ENCODE results near the gene FBXW5.
A peak's percentile ranks its signal among the peaks of the same experiment; 100 is the strongest.

The FBXW5 gene, protein sequence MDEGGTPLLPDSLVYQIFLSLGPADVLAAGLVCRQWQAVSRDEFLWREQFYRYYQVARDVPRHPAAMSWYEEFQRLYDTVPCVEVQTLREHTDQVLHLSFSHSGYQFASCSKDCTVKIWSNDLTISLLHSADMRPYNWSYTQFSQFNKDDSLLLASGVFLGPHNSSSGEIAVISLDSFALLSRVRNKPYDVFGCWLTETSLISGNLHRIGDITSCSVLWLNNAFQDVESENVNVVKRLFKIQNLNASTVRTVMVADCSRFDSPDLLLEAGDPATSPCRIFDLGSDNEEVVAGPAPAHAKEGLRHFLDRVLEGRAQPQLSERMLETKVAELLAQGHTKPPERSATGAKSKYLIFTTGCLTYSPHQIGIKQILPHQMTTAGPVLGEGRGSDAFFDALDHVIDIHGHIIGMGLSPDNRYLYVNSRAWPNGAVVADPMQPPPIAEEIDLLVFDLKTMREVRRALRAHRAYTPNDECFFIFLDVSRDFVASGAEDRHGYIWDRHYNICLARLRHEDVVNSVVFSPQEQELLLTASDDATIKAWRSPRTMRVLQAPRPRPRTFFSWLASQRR

DNA sequence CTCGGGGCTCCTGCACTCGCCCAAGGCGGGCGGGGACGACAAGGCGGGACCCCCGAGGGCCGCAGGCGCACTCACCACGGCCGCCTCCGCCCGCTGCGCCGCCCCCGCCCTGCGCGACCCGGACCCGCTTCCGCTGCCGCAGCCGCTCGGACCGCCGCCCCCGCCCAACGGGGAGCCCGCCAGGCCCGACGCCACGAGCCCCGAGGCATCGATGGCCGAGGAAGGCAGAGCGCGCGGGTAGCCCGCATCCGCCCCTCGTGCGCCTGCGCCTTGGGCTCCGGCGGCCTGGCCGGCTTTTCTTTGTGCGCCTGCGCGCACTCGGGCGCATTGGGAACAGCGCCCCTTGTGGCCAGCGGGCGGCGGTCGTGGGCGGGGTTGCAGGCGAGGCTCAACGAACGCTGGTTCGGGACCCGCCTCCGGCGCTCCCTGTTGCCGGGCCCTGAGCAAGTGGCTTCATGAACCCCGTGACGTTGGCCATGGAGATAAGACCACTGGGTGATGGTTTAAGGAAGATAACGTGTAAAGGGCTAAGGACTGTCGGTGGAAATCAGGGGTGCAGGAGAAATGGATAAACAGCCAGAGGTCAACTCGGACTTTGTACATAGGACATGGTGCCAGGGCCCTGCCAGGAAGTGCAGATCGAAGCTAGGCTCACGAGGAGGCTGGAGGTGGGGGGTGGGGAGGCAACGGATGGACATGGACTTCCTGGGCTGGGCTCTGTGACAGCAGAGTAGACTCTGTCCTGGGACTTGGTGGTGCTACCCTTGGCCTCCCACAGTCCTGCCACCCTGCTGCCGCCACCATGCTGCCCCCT lies at the start of gene FBXW5, which contains the start of gene C8G:
FBXW5 (minus strand) TSS at position 220 of the 814 bp plus-strand sequence. CDS start 655 bp downstream, outside the sequence.
C8G (plus strand) TSS at position 725 of the 814 bp plus-strand sequence; CDS start at position 803, 78 bp downstream.
- peak; percentile 94 for DNase-seq

DNA sequence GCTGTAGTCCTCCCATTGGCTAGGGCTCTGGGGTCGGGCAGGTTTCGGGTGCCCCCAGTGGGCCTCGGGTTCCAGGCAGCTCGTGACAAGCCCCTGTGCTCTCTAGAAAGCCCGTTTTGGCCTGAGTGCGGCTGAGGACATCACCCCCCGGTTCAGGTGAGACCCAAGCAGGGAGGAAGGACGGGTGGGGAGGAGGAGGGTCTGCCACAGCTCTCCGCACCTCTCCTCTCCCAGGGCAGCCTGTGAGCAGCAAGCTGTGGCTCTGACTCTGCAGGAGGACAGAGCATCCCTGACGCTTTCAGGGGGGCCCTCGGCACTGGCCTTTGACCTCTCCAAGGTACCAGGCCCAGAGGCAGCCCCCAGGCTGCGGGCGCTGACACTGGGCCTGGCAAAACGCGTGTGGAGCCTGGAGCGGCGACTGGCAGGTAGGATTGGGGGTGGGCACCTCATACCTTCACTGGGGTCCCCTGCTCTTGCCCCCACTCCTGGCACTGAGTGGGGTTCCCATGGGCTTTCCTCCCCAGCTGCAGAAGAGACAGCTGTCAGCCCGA lies 48.4 kb upstream of the FBXW5 start:
- no peak for DNase-seq

DNA sequence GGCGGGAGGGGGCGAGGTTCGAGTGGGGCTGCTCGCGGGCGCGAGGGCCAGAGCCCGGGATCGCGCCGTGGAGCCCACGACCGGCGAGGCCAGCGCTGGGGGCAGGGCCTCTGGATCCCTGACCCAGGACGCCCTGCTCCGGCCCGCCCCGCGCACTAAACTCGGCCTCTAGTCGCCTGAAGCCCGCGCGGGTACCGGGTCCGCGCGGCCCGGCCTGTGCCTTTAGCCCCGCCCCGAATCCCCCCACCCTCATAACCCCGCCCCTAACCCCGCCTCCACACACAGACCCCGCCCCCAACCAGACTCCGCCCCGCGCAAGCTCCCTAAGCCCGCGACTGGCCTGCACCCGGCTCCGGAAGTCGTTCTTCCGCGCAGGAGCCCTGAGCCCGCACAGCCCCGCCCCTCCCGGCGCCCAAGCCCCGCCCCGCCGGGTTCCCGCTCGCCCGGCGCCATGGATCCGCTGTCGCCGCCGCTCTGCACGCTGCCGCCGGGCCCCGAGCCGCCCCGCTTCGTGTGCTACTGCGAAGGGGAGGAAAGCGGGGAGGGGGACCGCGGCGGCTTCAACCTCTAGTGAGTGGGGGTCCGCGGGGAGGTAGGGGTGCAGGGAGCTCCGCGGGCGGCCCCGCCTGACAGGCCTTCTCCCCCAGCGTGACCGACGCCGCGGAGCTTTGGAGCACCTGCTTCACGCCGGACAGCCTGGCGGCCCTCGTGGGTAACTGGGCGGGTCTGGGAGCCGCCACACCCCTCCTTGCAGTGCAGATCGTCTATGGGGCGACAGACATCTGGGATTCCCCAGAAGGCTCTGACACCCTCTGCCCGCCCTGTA lies 47.7 kb upstream of the FBXW5 start, which contains the start of gene PAXX:
PAXX (plus strand) TSS at position 430 of the 826 bp plus-strand sequence; CDS start at position 452, 22 bp downstream.
- DNase-seq = peak; percentile 93

DNA sequence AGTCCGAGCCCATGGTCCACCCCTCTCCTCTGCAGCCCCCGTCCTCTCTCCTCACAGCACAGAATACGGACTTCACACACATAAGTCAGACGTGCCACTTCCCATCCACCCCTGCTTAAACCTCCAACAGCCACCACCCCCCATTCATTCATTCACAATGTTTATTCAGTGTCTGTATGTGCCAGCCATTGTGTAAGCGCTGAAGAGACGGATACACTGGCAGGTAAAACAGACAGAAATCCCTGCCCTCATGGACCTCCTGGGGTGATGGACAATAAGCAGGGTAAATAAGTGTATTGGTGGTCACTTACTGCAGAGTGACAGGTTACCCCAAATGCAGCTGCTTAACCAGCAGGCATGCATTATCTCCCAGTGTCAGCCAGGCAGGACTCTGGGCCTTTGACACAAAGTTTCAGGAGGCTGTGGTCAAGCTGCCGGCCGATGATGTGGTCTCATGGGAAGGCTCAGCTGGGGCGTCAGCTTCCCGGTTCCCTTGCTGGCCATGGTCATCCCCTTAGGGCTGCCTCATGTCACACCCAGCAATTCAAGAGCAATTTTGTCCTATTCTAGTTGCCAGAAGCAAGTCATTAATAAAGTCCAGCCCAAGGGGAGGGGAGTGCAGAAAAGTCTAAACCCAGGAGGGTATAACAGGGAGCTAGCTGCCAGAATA lies 45.8 kb upstream of the FBXW5 start:
- no peak for DNase-seq

DNA sequence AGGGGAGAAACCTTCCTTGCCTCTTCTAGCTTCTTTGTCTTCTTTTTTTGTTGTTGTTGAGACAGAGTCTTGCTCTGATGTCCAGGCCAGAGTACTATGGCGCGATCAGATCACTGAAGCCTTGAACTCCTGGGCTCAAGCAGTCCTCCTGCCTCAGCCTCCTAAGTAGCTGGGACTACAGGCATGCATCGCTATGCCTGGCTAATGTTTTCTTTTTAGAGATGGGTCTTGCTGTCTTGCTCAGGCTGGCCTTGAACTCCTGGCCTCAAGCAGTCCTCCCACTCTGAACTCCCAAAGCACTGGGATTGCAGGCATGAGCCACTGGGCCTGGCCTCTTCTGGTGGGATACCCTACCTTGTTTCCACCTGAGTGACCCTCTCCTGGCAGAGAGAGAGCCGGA lies 44.3 kb upstream of the FBXW5 start:
- DNase-seq = no peak

DNA sequence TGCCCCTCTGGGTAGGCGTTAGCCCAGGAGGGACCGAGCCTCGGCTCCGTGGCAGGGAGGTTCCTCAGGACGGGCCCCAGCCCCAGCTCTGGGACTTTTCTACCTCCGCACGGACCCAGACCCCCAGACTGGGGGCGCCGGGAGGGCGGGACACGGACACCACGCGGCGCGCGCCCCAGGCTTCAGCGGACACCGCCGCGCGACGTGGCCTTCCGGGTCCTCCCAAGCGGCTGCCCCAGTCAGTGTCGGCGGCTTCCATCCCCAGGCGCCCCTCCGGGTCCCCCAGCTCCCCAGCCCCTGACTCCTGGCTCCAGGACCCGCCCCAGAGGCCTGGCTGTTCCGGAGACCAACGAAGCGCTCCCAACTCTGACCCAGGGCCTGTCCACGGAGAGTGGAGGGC lies 41.3 kb upstream of the FBXW5 start:
- DNase-seq = no peak

DNA sequence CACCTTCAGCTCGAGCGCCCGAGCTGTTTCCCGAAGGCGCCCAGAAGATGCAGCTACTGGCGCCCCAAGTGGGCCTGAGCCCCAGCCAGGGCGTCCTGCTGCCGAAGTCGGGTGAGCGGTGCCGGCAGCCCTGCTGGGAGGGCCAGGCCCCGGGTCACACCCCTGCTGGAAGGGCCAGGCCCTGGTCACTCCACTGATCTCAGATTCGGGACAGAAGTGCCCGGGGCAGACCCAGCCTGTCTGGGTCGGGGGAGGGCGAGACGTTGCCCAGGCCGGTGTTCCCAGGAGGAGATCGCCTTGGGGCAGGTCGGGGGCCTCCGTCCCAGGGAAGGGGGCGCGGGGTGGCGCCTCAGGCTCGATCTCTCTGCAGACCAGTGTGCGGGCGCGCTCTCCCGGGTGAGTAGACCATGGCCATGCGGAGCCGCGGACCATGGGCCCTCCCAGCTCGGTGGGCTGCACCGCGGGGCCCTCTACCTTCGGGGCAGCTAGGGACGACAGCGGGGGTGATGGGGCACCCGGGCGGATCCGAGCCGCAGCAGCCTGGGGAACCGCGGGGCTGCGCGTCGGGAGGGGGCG lies 40.6 kb upstream of the FBXW5 start:
- DNase-seq = no peak

DNA sequence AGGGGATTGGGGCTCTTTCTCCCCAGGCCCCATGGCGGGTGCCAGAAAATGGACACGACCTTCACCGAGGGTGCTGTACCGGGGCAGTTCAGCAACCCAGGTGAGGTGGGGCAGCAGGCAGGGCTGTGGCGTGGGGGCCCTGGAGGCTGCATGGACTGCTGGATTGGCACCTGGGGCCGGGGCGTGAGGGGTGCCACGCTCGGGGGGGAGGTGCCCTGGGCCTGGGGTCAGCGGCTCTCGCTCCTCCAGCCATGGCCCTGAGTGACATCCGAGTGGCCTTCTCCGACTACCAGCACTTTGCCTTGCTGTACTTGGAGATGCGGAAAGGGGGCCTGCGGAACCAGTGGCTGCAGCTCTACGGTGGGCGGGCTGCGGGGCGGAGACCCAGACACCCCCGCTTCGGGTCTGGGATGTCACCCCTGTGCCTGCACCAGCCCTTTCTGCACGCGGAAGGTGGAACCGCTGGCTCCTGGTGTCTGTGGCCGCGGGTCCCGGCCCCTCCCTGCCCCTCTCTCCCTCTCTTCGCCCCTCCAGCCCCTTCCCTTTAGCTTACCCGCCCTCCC lies 40.0 kb upstream of the FBXW5 start:
- no peak for DNase-seq

DNA sequence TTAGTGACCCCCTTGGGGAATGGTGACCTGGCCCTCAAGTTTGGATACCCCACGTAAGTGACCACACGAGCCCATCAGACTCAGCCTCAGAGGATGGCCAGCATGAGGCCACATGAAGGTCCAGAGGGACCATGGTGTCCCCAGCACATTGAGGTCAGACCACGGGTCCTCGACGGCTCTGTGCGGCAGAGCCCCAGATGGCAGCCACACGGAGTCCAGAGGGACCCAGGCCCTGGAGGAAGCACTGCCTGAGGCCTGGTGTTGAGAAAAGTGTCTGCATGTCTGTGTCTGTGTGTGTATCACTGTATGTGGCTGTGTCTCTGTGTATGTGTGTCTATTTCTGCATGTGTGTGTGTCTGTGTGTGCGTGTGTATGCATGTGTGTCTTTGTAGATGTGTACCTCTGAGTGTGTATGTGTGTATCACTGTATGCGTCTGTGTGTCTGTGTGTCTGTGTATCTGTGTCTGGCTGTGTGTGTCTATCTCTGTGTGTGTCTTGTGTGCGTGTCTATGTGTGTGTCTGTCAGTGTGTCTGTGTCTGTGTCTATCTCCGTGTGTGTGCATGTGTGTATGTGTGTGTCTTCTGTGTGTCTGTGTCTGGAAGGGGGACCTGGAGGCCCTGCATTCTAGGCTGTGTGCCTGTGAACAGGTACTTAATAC lies 39.2 kb upstream of the FBXW5 start:
- DNase-seq = no peak

DNA sequence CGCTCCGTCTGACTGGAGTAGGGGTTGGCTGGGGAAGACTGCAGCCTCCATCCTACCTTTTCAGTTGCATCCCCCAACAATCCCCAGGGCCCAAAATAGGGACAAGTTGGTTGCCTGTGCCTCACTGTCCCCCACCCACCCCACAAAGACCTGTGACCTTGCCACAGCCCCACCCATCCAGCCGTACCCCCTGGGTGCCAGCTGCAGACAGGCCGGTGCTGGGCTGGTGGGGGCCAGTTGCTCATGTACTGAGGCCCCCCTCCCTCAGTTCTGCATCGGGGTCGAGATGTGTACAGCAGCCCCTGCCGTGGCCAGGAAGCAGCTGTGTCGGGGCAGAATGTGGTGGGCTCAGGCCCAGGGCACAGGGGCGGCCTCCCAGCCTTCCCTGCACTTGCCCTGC lies 38.6 kb upstream of the FBXW5 start:
- no peak for DNase-seq

DNA sequence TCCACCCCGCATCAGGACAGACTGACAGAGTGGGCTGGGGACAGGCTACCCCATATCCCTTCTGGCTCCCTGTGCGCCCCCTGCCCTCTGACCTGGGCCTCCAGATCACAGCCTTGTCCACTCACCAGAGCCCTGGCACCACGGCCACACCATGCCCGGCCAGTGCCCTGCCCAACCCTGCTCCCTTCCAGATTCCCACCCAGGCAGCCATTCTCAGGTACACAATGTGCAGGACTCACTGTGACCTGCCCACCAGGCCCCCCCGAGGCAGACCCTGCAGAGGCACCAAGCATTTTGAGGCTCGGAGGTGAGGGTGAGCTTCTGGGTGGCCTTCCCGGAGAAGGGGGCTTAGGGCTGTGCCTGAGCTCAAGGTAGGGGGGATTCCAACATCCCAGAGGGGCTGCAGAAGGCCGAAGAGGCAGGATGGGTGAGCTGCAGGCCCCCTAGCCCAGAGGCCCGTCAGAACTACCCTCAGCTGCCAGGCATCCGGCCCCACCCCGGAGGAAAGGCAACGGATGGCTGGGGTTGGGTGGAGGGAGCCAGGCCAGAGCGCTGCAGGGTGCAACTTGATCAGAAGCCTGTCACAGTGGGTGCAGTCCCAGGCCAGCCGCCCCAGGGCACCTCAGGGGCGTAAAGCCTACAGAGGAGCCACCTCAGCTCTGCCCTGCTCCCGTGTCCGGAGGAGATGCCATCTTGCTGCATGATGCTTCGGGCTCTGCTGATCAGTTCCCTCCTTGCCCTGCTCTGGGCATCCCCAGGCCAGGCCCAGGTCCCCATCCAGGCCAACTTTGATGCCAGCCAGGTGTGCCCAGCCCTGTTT lies 37.9 kb upstream of the FBXW5 start, which contains the start of gene LCNL1:
LCNL1 (plus strand) TSS at position 762 of the 820 bp plus-strand sequence. CDS start 594 bp downstream, outside the sequence.
- DNase-seq = no peak

DNA sequence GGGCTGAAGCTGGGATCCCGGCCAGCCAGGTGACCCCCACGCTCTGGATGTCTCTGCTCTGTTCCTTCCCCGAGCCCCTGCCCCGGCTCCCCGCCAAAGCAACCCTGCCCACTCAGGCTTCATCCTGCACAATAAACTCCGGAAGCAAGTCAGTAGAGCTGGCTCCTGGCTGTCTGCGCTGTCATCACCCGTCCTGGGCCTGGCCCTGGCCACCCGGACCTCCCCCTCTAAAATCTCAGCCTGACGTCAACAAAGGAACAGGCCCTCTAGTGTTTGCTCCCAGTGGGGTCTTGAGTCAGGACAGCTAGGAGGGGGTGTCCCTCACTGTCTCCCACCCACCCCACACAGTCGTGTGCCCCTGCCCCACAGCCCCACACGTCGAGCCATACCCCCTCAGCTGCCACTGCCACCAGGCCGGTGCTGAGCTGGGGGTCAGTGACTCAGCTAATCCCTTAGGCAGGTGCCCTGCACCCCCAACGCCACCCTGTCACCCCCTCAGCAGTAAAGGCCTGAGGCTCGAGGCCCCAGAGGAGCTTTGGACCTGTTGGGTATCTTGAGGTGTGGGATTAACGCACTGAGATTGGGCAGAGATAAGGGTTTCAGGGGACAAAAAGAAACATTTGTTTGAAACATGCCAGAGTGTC lies 37.2 kb upstream of the FBXW5 start:
- DNase-seq = no peak

DNA sequence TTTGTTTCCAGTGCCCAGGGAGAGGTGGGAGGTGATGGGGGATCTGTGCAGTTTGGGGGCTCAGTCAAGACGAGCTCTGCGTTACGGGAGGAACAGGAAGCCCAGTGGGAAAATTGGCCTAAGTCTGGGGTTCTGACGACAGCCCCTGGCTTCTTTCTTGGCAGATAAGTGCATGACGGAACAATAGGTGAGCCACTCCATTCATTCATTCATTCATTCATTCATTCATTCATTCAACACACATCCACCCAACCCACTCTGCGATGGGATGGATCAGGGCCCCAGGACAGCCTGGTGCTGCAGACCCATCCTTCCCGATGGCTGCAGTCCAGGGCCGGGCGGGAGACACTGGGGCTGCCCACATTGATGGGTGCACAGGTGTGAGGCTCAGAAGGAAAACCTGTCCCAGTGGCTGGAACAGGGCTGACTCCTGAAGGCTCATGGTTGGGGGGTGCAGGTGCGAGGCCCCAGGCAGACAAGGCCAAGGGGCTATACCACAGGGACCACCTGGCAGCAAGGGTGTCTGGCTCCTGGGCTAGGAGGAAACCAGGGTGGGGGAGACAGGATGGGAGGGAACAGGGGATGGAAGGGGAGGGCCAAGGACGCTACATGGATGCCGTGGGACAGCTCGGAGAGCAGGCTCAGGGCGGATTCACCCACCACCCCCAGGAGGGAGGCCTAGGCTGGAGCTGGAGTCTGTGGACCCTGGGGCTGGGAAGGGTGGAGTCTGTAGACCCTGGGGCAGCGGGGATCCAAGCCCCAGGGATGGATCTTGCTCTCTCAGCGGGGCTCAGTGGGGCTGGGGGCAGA lies 36.3 kb upstream of the FBXW5 start:
- no peak for DNase-seq

DNA sequence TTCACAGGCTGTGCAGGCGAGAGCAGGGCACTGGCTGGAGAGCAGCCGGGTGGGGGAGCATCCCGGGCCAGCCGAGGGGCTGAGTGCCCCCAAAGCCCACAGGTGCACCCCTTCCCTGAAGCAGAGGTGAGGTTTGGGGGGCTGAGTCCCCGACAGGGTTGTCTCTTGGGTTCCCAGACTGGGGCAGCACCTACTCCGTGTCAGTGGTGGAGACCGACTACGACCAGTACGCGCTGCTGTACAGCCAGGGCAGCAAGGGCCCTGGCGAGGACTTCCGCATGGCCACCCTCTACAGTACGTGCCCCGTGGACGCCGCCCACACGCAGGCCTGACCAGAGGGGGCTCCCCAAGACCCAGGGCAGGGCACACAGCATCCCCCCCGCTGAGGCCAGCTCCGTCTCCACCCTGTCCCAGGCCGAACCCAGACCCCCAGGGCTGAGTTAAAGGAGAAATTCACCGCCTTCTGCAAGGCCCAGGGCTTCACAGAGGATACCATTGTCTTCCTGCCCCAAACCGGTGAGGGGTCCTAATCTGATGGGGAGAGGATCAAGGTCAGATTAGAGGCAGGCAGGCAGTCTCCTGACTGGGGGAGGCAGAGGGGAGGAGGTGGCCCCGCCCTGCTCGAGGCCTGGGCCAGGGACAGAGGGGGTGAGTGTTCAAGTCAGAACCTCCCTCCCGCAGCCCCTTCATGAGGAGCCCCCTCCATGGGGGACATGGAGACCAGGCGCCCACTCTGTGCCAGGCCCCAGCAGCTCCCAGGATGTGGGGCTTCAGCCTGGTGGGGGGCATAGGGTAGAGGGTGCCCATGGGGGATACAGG lies 35.4 kb upstream of the FBXW5 start:
- DNase-seq = no peak

DNA sequence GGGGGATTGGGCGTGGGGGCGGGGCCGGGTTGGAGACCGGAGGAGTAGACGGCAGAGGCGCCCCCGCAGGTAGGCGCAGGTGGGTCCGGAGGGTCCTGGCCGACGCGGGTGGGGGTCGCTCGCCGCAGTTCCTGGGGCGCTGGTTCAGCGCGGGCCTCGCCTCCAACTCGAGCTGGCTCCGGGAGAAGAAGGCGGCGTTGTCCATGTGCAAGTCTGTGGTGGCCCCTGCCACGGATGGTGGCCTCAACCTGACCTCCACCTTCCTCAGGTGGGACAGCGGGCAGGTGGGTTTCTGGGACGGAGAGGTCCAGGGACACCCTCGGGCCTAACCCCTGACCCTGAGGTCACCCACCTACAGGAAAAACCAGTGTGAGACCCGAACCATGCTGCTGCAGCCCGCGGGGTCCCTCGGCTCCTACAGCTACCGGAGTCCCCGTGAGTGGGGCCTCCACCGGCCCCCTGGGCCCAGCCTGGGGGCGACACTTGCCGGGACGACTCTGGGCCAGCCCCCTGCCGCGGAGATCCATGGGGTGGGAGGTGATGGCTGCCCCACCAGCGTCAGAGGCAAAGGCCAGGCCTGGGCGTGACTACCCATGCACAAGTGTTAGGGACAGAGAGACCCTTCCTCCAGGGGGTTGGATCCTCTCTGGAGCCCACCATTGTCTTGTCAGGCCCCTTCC lies 34.5 kb upstream of the FBXW5 start:
- no peak for DNase-seq
